Adrenal gland (tissue), 5 donors: ENCODE measurements around the gene SUN2.

Experiments
- POLR2A ChIP-seq, 2 donors: fragments of 450-650 bp; IDR thresholded peaks; one replicate each; pipeline ENCODE4 v1.6.1; 2017; ENCODE audit warnings: antibody characterized with exemption in 2 of 2, mild to moderate bottlenecking in 2 of 2, moderate library complexity in 1 of 2
- TF ChIP-seq, protein P1 (sequence below), 6 experiments: fragments of 450-650 bp in 4 of 6; fragments of 200-600 bp in 2 of 6; sonication (generic) in 1 of 6; IDR thresholded peaks; 1 replicate in 5 of 6; 2 replicates in 1 of 6; pipeline versions ENCODE4 v1.5.1 to v1.8.0; 2016 to 2021; ENCODE audit warnings: antibody characterized with exemption in 6 of 6, mild to moderate bottlenecking in 2 of 6, moderate library complexity in 1 of 6
- donor health status: DM: no; HTN: no; CAD: no.

DNA sequence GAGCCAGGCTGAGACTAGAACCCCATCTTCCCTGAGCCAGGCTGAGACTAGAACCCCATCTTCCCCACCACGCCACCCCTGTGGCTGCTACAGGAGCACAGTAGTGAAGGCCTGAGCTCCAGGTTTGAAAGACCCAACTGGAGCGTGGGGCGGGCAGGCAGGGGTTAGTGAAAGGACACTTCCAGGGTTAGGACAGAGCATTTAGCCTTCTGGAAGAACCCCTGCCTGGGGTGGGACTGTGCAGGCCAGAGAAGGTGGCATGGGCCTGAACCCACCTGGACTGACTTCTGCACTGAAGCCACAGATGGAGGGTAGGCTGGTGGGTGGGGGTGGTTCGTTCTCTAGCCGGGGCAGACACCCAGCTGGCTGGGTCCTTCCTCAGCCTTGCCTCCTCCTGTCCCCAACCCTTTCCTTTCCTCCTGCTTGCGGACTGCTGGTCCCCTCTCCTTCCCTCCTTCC, 24.1 kb downstream of the SUN2 start:
- no peak for TF ChIP-seq POLR2A (IDR thresholded peaks at IDR 0.05)
- TF ChIP-seq, protein P1, sequence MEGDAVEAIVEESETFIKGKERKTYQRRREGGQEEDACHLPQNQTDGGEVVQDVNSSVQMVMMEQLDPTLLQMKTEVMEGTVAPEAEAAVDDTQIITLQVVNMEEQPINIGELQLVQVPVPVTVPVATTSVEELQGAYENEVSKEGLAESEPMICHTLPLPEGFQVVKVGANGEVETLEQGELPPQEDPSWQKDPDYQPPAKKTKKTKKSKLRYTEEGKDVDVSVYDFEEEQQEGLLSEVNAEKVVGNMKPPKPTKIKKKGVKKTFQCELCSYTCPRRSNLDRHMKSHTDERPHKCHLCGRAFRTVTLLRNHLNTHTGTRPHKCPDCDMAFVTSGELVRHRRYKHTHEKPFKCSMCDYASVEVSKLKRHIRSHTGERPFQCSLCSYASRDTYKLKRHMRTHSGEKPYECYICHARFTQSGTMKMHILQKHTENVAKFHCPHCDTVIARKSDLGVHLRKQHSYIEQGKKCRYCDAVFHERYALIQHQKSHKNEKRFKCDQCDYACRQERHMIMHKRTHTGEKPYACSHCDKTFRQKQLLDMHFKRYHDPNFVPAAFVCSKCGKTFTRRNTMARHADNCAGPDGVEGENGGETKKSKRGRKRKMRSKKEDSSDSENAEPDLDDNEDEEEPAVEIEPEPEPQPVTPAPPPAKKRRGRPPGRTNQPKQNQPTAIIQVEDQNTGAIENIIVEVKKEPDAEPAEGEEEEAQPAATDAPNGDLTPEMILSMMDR (IDR thresholded peaks at IDR 0.05), result no peak
